ENCODE measurements around the gene CCR1. TPM values are rescaled to one million over a fixed set of nuclear protein-coding genes. Genes with fewer than 3 reads are reported as not detected.
"Not testable (repeated sequence)": the region's sequence is repeated elsewhere in the genome, so short reads cannot be mapped to it uniquely, and the experiment has no call there.

CCR1 gene
- polyA plus RNA-seq, 1 donor, result 3.1 TPM

GRCh38 chr3:46163556-46164041, 44.5 kb downstream of the CCR1 start:
- DNase-seq, result no peak

GRCh38 chr3:46162975-46163555, 45.0 kb downstream of the CCR1 start:
- no peak for DNase-seq

- not testable (repeated sequence) for DNase-seq
Measured at GRCh38 chr3:46157685-46158084, 50.4 kb downstream of the CCR1 start.

GRCh38 chr3:46154311-46154710, 53.8 kb downstream of the CCR1 start:
- DNase-seq, result no peak

Other genes starting within 250 kb of the CCR1 start
- gene FYCO1, start 212.5 kb downstream of the CCR1 start, polyA plus RNA-seq (ENCODE audit: insufficient read length), result 39.9 TPM
- 0.35 TPM for gene XCR1, start 180.8 kb downstream of the CCR1 start, polyA plus RNA-seq (ENCODE audit: insufficient read length)
- gene CCR3, start 34.1 kb upstream of the CCR1 start, polyA plus RNA-seq (ENCODE audit: insufficient read length), result not detected
- 0.58 TPM for gene CCR2, start 145.8 kb upstream of the CCR1 start, polyA plus RNA-seq (ENCODE audit: insufficient read length)
- 0.52 TPM for gene CCR5, start 162.6 kb upstream of the CCR1 start, polyA plus RNA-seq (ENCODE audit: insufficient read length)
- gene CCRL2, start 198.9 kb upstream of the CCR1 start, polyA plus RNA-seq (ENCODE audit: insufficient read length), result 0.74 TPM

Data from hindlimb muscle (tissue), 1 donor.